Stimulated activated CD4-positive, alpha-beta T cell treated with anti-CD3 and anti-CD28 coated beads, Interleukin-1b, Interleukin-23, amount 100 ng/mL, for 48 hours (primary cell): ENCODE data around the gene DAGLA.

Experiments used
- DNase-seq: peaks from one replicate; pipeline ENCODE4 v3.0.0-alpha.2; 2020

The DAGLA gene

GRCh38 chr11:61752117-61752924 is 72.1 kb downstream of the DAGLA start, which contains the start of gene MYRF:
Gene MYRF (plus strand): TSS chr11:61752636. CDS start chr11:61752745, 109 bp downstream.
- peak; percentile 34 for DNase-seq

GRCh38 chr11:61752925-61753521 is 72.8 kb downstream of the DAGLA start:
- no peak for DNase-seq

DNA sequence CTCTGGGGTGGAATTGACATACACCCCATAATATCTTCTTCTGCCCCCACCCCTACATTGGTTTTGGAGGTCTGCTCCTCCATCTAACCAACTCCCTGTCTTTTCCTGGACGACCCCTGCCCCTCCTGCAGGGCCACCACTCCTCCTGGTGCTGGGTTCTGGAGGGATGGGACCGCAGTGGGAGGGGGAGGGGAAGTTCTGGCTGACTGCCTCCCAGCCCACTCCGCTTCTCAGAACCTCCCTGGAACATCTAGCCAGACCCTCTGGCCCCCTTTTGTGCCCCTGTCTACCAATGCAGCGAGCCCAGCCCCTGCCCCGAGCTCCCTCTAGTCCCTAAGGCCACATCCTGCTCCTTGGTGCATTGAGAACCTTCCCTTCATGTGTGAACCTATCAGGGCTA is 73.5 kb downstream of the DAGLA start:
- no peak for DNase-seq

DNA sequence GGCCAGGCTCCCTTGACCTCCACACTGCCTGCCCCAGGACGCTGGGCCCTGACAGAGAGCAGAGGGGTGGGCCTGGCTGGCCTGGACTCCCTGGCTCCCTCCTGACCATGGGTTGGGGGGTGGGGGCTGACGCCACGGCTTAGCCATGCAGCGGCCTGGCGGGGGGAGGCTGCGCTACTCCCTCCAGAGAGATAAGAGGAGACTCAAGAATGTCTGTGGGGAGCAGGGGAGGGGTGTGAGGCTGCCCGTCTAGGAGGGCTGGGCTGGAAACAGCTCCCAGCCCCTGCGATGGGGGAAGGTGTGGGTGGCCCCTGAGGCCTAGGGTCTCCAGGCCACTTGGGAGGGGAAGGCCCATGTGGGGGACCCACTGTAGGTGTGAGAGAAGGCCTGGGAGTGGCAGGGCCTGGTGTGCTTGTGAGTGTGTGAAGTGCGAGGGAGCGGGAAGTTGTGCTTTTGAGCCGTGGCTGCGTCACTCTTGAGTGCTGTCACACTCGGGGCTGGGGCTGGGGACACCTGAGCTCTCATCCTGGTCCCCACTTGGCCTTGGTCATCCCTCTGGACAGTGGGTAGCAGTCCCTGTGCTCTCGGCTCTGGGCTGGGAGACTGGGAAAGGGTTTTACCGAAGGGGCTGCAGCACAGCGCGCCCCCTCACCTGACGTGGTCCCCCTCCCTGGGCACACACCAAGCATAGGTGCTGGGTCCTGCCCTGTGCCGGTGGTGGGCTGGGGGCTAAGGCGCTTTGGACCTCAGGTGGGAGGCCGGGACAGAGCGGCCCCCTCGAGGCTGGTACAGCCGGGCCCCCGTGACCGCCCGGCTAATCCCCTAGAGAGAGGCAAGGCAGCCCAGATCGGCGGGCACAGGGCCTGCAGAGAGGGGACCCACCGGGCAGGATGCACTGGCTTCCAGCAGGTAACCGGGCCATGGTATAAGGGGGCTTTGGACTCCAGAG is 74.6 kb downstream of the DAGLA start:
- DNase-seq = no peak

DNA sequence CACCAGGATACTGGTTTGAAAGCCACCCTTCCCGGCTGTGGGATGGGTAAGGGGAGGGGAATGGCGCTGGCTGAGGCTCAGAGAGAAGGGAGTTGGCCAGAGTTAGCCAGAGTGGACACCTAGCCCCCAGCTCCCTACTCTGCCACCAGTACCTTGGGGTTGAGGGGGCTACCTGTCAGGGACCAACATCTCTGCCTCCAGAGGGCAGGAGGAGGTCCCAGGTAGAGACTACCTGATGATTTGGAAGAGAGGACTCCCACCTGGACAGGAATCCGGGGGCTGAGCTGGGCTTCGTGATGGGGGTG is 75.9 kb downstream of the DAGLA start:
- no peak for DNase-seq

GRCh38 chr11:61756452-61757212 is 76.4 kb downstream of the DAGLA start:
- peak; percentile 27 for DNase-seq

GRCh38 chr11:61757213-61757862 is 77.1 kb downstream of the DAGLA start:
- no peak for DNase-seq

DNA sequence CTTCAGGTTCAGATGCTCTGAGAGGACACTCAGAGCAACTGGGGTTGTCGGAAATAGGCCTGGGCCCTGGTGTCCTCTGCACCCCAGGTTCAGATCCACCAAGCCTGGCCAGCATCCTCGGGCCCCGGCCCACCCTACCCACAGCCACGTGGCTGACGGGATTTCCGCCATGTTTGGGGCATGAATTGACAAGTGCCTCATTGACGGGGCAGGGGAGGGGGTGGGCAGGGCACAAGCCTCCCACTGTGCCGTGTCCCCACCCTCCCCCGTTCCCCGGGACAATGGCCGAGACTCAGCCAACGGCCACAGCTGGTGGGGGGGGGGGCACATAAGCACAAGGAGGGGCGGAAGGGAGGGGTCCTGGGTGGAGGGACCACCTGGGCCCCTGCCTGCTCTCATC is 80.8 kb downstream of the DAGLA start:
- DNase-seq = no peak

GRCh38 chr11:61761440-61762222 is 81.4 kb downstream of the DAGLA start:
- DNase-seq = no peak

DNA sequence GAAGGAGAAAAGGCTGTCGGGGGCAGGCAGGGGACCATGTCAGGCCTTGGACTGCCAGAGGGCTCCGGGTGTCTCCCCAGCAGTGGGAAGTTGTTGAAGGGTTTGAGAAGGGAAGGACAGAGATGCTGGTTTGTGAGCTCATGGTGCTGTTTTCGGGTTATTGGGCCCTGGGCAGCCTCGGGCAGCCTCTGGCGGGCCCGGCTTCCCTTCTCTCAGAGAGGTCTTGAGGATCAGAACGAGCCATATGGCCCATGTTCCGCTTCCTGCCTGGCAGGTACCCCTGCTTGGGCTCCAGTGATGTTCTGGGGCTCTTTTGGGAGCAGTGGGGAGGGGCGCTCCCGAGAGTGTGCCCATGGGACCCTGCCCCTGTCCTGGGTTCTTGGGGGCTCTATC is 82.0 kb downstream of the DAGLA start:
- DNase-seq = no peak

DNA sequence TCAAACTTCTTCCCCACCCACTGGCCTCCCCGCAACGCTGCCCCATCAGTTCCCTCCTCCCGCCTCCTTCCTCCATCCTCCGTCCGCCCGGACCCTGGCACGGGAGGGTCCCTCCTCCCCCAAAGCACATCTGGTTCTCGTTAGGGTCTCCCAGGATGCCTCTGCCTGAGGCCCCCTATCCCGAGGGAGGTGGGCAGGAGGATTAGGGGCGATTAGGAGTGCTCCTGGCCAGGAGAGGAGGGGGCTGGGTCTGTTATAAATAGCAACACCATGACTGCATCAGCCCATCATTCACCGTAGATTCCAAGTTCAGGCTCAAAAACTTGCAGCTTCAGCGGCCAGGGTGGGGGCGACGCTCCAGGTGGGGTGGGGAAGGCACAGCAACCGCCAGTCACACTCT is 82.6 kb downstream of the DAGLA start:
- no peak for DNase-seq

DNA sequence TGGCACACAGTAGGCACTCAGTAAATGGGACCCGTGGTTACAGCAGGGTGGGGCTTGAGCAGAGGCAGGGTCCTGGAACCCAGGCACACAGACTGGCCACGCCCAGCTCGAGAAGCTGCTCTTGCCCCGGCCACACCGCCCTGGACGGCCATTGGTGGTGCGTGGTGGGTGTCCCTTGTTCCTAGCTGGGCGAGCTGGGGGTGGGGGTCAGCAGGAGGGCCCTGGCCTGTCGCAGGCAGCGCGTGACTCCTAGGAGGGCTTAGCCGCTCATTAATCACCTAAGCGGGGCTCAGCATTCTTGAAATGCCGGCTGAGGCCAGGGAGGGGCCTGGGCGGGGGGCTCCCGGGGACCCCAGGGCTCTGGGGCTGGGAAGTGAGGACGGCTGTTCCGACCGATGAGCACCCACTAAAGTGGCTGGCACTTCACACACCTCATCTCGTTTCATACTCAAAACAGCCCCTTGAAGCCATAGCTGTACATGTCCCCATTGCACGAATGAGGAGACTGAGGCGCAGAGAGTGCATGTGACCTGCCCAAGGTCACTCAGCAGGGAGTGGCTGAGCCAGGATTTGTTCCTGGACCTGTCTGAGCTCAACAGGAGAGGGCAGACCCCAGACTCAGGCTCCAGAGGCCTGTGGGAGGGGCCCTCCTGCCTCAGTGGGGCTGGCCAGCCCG is 83.9 kb downstream of the DAGLA start:
- no peak for DNase-seq

DNA sequence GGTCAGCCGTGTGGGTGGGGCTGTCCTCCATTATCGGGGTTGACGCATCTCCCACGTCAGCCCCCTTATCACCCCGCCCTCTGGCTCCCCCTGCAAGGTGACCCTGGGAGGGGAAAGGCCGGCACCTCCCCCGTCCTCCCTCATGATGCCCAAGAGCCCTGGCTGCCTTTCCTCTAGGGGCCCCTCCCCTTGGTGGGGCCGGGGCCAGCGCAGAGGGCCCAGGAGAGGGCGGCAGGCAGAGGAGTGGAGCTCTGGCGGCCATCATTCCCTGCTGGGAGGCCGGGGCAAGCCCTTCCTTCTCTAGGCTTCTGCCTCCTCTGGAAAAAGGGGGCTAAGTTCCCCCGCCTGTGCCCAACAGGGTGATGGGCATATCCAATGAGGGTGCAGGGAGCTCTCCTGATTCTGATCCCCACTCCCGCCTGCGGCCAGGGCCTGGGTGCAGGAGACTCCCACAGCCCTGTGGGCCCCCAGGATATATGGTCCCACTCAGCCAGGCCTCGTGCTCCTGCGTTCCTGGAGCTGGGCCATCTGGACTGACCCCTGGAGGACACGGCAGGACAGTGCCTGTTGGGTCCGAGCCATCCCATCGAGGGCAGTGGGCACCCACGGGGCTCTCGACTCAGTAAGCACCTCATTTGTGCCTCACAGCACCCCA is 84.5 kb downstream of the DAGLA start:
- no peak for DNase-seq

DNA sequence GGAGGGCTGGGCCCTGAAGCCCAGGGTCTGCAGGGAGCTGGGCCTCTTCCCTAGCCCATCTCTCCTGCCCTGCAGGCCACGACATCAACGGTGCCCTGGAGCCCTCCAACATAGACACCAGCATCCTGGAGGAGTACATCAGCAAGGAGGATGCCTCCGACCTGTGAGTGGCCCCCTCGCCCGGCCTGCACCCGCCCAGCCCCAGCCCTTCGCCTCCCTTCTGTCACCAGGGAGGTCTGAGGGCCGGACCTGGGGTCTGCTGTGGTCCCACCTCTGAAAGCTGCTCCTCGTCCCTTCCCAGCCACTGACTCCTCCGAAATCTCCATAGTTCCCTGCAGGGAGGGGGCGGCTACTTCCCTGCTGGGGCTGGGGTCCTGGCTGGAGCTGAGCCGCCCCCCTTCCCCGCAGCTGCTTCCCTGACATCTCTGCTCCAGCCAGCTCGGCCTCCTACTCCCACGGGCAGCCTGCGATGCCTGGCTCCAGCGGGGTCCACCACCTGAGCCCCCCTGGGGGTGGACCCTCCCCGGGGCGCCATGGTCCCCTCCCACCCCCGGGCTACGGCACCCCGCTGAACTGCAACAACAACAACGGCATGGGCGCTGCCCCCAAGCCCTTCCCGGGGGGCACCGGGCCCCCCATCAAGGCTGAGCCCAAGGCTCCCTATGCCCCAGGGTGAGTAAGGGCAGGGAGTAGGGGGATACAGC is 85.5 kb downstream of the DAGLA start:
- DNase-seq = no peak

DNA sequence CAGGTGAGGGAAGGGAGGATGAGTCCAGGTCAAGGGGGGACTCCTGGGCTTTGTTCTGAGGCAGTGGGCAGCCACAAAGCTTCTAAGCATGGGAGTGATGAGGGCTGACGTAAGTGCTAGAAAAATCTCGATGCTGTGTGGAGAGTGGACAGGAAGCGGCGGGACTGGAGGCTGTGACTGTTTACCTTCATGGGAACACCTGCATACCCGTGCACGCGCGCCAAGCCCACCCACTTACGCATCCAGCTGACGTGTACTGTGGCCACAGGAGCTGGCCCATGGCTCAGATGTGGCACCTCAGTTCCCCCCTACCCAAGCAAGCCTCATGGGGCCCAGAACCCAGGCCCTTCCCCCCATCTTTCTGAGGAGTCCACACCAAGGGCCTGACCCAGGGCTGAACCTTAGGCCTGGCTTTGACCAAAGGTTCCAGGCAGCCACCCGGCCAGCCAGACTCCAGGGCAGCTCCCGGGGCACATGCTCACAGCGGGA is 86.2 kb downstream of the DAGLA start:
- no peak for DNase-seq

GRCh38 chr11:61768376-61769076 is 88.3 kb downstream of the DAGLA start:
- no peak for DNase-seq

GRCh38 chr11:61769169-61769920 is 89.2 kb downstream of the DAGLA start:
- DNase-seq = no peak
